HepG2 (cell line): ENCODE results near the gene SESN2. TPM values are rescaled to one million over a fixed set of nuclear protein-coding genes. Genes with fewer than 3 reads are reported as not detected.

Experiments
- CHD2 ChIP-seq: IDR thresholded peaks from 2 replicates; pipeline ENCODE4 v1.6.1; 2011; ENCODE audit warnings: low read depth, low read length, improper control_type of control experiment
- ERF ChIP-seq: IDR thresholded peaks from 2 replicates; pipeline ENCODE4 v1.6.1; 2018; ENCODE audit warnings: missing biosample characterization, missing genetic modification reagents
- PBX2 ChIP-seq: IDR thresholded peaks from 2 replicates; pipeline ENCODE4 v1.6.1; 2016; ENCODE audit warnings: control low read depth
- SIN3A ChIP-seq: IDR thresholded peaks from 2 replicates; pipeline ENCODE4 v1.6.1; 2011; ENCODE audit warnings: low read depth, mild to moderate bottlenecking, control low read depth, low read length, borderline replicate concordance
- SMARCE1 ChIP-seq: fragments of 450-650 bp; IDR thresholded peaks from 2 replicates; pipeline ENCODE4 v1.6.1; 2017; ENCODE audit warnings: borderline replicate concordance
- SP1 ChIP-seq, 2 experiments: fragments of 450-650 bp in 1 of 2; sonication (generic) in 1 of 2; formaldehyde crosslinking in 1 of 2; IDR thresholded peaks; 2 replicates each; pipeline versions ENCODE4 v1.4.0 to v1.6.1; 2016 to 2020; ENCODE audit warnings: missing genetic modification reagents in 1 of 2
- SP2 ChIP-seq: sonication (generic); formaldehyde crosslinking; IDR thresholded peaks from 2 replicates; pipeline ENCODE4 v1.5.1; 2020; ENCODE audit warnings: mild to moderate bottlenecking, missing genetic modification reagents
- TCF7L2 ChIP-seq: IDR thresholded peaks from 2 replicates; pipeline ENCODE4 v1.6.1; 2011; ENCODE audit warnings: mild to moderate bottlenecking, low read depth, low read length, moderate library complexity
- THAP7 ChIP-seq: sonication (generic); formaldehyde crosslinking; IDR thresholded peaks from 2 replicates; pipeline ENCODE4 v1.8.1; 2023; ENCODE audit warnings: mild to moderate bottlenecking, missing genetic modification reagents
- ZBTB1 ChIP-seq: sonication (generic); formaldehyde crosslinking; IDR thresholded peaks from 2 replicates; pipeline ENCODE4 v1.4.0; 2020; ENCODE audit warnings: missing genetic modification reagents, borderline replicate concordance
- ZNF543 ChIP-seq: sonication (generic); formaldehyde crosslinking; IDR thresholded peaks from 2 replicates; pipeline ENCODE4 v1.4.0; 2020; ENCODE audit warnings: mild to moderate bottlenecking, missing genetic modification reagents
- ZNF619 ChIP-seq: sonication (generic); formaldehyde crosslinking; IDR thresholded peaks from 2 replicates; pipeline ENCODE4 v1.4.0; 2020; ENCODE audit warnings: mild to moderate bottlenecking, missing genetic modification reagents
- polyA plus RNA-seq, 8 experiments: library from polyadenylated mRNA; depleted of rRNA in 3 of 8; stranded (reverse) in 7 of 8; unstranded in 1 of 8; fragments of >200 nt; fragmentation: Illumina TruSeq in 4 of 8; extraction: Trizol in 4 of 8; gene quantifications; 2 replicates each; pipeline versions ENCODE4 v1.2.1 to v1.2.3, GENCODE V29; 2011 to 2016; ENCODE audit warnings: low read depth in 4 of 8, missing spikeins in 1 of 8, mixed read lengths in 1 of 8; ENCODE audit not compliant: insufficient read depth in 1 of 8
- total RNA-seq, 5 experiments: library from RNA; depleted of rRNA; stranded (reverse); fragments of >200 nt; fragmentation: Illumina TruSeq; extraction: Trizol; gene quantifications; 2 replicates each; pipeline ENCODE4 v1.2.3, GENCODE V29; 2016; ENCODE audit warnings: low read depth in 1 of 5
- TF ChIP-seq, protein P1 (sequence below), 2 experiments: sonication (generic) in 1 of 2; formaldehyde crosslinking in 1 of 2; IDR thresholded peaks; 2 replicates each; pipeline versions ENCODE4 v1.4.0 to v1.6.1; 2016 to 2020; ENCODE audit warnings: borderline replicate concordance in 1 of 2, low read depth in 1 of 2, mild to moderate bottlenecking in 1 of 2, missing genetic modification reagents in 1 of 2
- TF ChIP-seq, protein P2 (sequence below): sonication (generic); formaldehyde crosslinking; conservative IDR thresholded peaks from 2 replicates; pipeline ENCODE4 v1.8.1; 2023; ENCODE audit warnings: missing genetic modification reagents

The SESN2 gene
- total and polyA plus RNA-seq, 2 of the 13 experiments (the other 11 are each of a cell fraction or from before 2014, with no cell fraction given) = 13.2 to 19.1 TPM

DNA sequence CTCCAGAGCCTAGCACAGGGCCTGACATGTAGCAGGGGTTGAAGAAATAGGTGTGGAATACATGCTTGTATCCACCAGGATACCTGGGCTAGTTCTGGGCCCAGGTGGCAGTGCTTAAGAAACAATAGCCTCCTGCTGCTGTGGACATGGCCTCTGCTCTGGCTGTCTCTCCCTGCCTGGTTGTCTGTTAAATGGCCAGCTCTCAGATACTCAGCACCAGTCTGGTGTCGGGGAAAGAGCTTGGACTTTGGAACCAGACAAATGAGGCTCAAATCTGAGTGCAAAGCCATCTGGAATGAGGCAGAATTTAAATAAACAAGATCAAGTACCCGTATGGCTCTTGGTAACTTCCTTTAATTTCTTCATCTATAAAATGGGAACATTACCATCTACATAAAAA, 31.5 kb downstream of the SESN2 start (continued):
- TF ChIP-seq PBX2 (CRISPR knock-in tag) (no peak), ZNF619 (CRISPR knock-in tag) (no peak), THAP7 (no peak), CHD2 (no peak), SP2 (CRISPR knock-in tag) (no peak), SP1 (IDR thresholded peaks at IDR 0.05) (no peak), SP1 (CRISPR knock-in tag; IDR thresholded peaks at IDR 0.05) (no peak), TCF7L2 (no peak), SIN3A (no peak), ERF (peak; percentile 51; the same call in 1 of the 2 replicates), ZBTB1 (CRISPR knock-in tag) (no peak), ZNF543 (no peak), SMARCE1 (no peak)
- TF ChIP-seq, protein P1, sequence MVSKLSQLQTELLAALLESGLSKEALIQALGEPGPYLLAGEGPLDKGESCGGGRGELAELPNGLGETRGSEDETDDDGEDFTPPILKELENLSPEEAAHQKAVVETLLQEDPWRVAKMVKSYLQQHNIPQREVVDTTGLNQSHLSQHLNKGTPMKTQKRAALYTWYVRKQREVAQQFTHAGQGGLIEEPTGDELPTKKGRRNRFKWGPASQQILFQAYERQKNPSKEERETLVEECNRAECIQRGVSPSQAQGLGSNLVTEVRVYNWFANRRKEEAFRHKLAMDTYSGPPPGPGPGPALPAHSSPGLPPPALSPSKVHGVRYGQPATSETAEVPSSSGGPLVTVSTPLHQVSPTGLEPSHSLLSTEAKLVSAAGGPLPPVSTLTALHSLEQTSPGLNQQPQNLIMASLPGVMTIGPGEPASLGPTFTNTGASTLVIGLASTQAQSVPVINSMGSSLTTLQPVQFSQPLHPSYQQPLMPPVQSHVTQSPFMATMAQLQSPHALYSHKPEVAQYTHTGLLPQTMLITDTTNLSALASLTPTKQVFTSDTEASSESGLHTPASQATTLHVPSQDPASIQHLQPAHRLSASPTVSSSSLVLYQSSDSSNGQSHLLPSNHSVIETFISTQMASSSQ (IDR thresholded peaks at IDR 0.05; ENCODE audit: low read depth) = no peak
- TF ChIP-seq, protein P1 (CRISPR knock-in tag; IDR thresholded peaks at IDR 0.05; ENCODE audit: borderline replicate concordance) = no peak
- TF ChIP-seq, protein P2, sequence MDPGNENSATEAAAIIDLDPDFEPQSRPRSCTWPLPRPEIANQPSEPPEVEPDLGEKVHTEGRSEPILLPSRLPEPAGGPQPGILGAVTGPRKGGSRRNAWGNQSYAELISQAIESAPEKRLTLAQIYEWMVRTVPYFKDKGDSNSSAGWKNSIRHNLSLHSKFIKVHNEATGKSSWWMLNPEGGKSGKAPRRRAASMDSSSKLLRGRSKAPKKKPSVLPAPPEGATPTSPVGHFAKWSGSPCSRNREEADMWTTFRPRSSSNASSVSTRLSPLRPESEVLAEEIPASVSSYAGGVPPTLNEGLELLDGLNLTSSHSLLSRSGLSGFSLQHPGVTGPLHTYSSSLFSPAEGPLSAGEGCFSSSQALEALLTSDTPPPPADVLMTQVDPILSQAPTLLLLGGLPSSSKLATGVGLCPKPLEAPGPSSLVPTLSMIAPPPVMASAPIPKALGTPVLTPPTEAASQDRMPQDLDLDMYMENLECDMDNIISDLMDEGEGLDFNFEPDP (CRISPR knock-in tag) = no peak
